NCI-H1694 treated with DMSO at 0.1 percent for 48 hours (cell line): Measurements from ENCODE around the gene UBXN1.
"Not testable (repeated sequence)": the region's sequence is repeated elsewhere in the genome, so short reads cannot be mapped to it uniquely, and the experiment has no call there.

ENCODE experiments used
- DNase-seq: peaks from one replicate; lab custom pipeline; 2025; lab: John Stamatoyannopoulos, UW

Gene UBXN1

GRCh38 chr11:62671608-62672389 is 7.1 kb downstream of the UBXN1 start, which contains the start of the genes LBHD1 and UQCC3:
TSS of gene LBHD1 (minus strand) at chr11:62672267. CDS start at chr11:62670031, 2,236 bp downstream.
TSS of gene UQCC3 (plus strand) at chr11:62671673. CDS start at chr11:62671746, 73 bp downstream.
- DNase-seq: peak; percentile 66

- no peak for DNase-seq
These were observed 7.7 kb downstream of the UBXN1 start for GRCh38 chr11:62671236-62671607.

DNA sequence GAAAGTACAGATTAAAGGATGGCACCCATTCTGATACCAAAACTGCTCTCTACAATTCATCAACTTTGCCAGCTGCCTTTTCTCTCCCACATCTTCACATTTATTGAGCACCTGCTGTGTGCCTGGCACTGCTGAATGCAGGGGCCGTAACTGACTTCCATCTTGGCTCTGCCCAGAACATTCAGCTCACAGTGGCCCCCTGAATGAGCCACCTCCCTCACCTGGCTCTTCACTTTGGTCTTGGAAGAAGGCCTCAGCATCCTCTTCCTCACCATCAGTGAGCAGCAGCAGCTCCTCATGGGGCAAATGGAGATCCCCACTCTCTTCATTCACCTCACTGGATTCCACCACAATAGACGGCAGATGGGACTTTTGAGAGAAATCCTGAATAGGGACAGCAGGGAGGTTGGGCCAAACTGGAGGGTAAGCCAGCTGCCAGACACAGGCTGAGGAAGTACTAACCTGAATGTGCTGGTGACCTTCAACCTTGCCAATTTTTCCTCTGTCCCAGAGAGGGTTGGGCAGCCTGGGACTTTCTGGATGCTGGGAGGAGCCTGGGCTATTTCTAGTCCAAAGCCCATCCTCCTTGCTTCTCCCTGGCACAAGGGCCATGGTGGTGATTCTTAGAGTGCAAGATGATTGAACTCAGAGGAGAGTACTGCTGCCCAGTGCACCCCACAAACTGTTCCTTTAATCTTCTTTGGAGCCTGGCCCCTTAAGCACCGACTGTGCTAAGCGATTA is 9.3 kb downstream of the UBXN1 start:
- DNase-seq: peak; percentile 22

GRCh38 chr11:62667460-62667859 is 11.4 kb downstream of the UBXN1 start:
- no peak for DNase-seq

DNA sequence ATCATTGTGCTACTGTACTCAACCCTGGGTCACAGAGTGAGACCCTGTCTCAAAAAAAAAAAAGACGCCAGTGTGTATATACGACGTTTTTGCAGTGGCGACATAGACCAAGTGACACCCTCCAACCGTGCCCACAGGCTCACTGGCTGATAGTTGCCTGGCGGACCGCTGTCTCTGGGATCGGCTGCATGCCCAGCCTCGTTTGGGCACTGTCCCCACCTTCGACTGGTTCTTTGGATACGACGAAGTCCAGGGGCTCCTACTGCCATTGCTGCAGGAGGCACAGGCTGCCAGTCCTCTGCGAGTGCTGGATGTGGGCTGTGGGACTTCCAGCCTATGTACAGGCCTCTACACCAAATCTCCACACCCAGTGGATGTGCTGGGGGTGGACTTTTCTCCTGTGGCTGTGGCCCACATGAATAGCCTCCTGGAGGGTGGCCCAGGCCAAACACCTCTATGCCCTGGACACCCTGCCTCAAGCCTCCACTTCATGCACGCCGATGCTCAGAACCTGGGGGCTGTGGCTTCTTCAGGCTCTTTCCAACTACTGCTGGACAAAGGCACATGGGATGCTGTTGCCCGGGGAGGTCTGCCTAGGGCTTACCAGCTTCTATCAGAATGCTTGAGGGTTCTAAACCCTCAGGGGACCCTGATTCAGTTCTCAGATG is 12.5 kb downstream of the UBXN1 start:
- DNase-seq: no peak

GRCh38 chr11:62665599-62666258 is 13.1 kb downstream of the UBXN1 start:
- no peak for DNase-seq

DNA sequence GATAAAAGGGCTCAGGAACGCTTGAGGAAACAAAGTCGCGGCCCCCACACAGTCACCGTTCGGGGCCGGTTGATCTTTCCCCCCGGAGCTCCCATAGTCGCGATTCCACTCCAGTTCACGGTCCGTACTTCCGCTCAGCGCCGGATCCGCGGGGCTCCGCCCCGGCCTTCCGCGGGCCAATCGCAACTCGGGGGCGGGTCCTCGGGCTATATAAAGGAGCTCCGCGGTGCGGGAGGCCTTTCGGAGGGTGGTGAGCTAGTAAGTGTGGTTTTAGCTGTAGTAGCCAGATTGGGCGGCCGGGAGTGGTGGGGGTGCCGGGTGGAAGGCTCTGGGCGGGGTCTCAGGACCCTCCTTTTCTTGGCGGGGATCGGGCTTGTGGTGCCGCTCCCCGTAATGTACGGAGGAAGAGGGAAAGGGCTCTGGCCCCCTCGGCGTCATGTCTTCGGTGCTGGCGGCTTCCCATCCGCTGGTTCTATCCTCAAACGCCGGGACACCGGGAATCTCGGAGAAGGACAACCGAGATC is 13.7 kb downstream of the UBXN1 start, which contains the start of the genes C11orf98 and CSKMT:
Gene C11orf98 (minus strand): TSS at position 136 of the 524 bp plus-strand sequence. CDS start 41 bp downstream, at position 95.
Gene CSKMT (plus strand): TSS at position 238 of the 524 bp plus-strand sequence. CDS start 568 bp downstream, outside the sequence.
- DNase-seq: peak; percentile 76

DNA sequence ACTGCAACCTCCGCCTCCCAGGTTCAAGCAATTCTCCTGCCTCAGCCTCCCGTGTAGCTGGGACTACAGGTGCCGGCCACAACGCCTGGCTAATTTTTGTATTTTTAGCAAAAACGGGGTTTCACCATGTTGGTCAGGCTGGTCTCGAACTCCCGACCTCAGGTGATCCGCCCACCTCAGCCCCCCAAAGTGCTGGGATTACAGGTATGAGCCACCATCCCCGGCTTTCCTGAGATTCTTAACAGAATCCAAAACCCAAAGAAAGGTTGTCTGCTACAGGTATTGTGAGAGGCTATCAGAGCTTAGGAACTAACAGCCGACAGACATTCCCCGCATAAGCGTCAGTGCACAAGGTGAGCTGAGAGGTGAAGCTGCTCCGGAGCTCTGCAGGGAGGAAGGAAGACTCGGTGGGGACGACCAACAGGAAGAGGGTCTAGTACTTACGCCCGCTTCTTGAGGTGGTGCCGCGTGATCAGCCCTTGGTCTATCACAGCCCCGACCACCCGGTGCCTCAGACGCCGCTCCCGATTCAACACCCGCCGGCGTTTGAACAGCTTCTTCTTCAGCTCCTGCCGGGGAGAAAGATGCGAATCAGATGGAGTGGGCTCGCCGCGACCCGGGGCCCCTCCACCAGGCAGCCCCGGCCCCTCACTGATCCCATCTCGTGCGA is 14.3 kb downstream of the UBXN1 start:
- peak; percentile 40 for DNase-seq

- DNase-seq: no peak
These were observed 22.0 kb downstream of the UBXN1 start for GRCh38 chr11:62656796-62657429.

- DNase-seq: no peak
These were observed 24.6 kb downstream of the UBXN1 start for GRCh38 chr11:62654297-62654696.

DNA sequence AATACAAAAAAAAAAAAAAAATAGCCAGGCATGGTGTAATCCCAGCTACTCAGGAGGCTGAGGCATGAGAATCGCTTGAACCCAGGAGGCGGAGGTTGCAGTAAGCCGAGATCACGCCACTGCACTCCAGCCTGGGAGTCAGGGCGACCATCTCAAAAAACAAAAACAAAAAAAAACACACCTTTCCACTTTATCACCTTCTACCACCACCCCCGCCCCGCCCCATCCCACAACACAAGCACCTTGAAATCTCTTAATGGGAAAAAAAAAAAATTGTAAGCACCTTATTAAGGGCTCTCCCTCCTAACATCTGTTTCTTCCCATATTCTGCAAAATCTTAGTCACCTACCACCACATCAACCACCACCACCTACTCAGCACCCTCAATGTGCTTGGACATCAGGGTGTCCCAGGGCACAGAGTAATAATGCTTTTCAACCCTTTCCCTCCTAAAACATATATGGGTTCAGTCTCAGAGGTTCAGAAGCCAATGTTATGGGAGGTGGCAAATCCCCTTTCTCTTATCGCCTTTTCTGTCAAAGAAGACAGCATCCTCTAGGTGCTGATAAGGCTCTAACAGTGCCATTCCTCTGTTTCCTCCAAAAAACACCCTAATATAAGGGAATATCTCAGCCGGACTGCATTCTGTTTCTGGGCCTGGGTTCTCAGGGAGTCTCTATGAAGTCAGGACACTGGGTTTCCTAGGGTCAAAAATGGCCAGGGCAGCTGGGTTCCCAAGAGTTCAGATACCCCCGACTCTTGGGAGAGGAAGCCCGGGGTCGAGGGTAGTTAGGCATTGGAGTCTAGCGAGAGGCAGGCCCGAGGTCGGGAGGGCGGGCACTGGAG is 26.5 kb downstream of the UBXN1 start:
- DNase-seq: no peak

DNA sequence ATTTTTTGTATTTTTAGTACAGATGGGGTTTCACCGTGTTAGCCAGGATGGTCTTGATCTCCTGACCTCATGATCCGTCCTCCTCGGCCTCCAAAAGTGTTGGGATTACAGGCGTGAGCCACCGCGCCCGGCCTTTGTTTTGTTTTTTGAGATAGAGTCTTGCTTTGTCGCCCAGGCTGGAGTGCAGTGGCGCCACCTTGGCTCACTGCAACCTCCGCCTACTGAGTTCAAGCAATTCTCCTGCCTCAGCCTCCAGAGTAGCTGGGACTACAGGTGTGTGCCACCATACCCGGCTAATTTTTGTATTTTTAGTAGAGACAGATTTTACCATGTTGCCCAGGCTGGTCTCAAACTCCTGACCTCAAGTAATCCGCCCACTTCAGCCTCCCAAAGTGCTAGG is 28.6 kb downstream of the UBXN1 start:
- DNase-seq: not testable (repeated sequence)

- DNase-seq: no peak
These were observed 29.4 kb downstream of the UBXN1 start for GRCh38 chr11:62649486-62649885.

DNA sequence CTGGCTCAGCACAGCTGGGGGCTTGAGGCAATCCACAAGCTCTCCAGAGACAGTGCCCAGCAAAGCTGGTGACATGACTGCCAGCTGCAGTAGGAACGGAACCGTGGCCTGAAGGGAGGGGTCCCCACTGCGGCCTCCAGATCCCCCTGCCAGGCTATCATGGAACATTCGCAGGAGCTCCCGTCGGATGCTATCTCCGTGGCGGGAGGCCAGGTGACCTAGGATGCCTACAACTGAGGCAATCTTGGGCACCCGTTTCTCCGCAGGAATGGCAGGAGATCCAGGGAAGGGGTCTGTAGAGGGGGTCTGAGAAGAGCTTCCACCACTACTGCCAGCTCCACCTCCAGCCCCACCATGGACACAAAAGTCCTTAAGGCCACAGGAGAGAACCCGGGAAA is 29.9 kb downstream of the UBXN1 start:
- no peak for DNase-seq

DNA sequence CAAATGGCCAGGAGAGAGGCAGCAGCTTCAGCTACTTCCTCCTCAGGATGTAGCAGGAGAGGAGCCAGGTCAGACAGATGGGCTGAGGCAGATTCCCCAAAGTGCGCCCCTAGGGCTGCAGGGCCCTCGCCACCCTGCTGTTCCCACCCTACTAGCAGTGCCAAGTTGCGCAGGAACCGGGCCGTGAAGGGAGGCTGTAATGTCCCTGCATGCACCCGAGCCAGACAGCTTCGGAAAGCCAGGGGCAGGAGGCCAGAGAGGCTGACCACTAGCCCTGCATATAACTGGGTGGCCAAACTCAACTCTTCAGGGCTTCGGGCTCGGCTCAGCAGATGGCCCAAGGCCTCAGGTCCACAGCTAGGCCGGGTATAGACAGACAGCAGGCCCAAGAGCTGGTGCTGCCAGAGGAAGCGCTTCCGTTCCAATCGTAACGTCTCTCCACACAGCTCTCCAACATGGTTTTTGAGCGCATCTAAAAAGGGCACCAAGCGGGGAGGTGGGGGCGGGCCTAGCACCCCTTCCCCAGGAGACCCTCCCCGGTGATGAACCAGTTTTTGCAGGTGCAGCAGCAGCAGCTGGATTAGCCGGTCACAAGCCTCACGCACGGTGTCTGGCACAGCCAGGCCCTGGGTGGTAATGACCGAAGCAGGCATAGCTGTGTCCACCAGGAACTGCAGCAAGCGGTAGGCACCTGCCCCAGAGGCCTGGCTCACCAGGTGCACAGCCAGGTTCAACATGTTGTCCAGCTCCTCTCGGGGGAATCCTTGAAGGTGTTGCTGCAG is 30.5 kb downstream of the UBXN1 start:
- DNase-seq: no peak

DNA sequence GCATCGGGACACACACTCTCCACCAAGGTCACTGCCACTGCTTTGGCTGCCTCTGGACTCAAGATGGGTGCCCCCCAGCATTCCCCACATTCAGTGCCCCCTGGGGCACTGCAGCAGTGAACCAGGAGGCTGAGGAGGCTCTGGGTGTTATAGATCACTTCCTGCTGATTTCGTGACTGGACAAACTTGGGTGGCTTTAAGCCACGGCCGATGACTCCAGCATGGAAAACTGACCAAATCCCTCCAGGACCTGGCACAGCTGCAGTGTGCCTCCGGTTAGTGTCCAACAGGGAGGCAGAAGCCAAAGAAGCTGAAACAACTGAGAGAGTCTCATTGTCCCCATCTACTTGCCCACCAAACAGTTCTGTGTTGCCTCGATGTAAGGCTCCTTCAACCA is 31.3 kb downstream of the UBXN1 start:
- DNase-seq: no peak

DNA sequence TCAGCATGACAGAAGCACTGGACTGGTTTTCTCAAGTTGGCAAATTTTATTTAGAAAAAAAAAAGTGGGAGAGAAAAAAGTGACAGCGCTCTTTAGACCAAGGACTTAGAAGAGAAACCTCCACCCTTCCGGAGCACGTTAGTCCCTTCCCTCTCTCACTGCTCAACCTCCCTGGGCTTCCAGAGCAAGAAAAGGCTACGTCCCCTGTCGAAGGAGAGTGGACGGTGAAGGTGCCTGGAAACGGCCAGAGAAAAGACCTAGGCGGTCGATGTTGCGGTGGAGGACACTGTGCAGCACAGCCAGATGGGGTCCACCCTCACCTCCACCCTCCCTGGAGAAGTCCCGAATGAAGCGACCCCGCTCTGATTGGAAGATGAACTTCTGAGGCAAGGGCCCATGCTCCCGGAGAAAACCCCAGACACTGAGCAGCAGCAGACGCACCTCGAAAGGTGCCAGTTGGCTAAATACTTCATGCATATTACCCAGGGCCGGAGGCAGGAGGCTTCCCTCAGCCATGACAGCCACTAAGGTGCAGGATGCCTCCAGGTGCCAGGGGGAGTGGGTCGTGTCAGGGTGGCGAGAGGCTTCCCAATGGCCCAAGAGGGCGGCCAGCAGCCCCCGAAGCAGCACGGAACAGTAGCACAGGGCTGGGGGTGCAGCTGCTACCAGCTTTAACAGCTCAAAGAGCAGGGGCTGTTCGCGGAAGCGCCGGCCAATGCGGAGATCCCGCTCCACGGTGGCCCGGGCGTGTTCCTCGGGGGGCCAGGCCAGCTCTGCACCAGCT is 31.9 kb downstream of the UBXN1 start:
- no peak for DNase-seq
